Measurements from ENCODE around the gene RBCK1. TPM values are rescaled to one million over a fixed set of nuclear protein-coding genes. Genes with fewer than 3 reads are reported as not detected.
A peak's percentile ranks its signal among the peaks of the same experiment; 100 is the strongest.

The RBCK1 gene
- total and polyA plus RNA-seq, 2 donors (not counting 3 experiments of a cell fraction or from before 2014, with no cell fraction given): 80.4 to 82.7 TPM

DNA sequence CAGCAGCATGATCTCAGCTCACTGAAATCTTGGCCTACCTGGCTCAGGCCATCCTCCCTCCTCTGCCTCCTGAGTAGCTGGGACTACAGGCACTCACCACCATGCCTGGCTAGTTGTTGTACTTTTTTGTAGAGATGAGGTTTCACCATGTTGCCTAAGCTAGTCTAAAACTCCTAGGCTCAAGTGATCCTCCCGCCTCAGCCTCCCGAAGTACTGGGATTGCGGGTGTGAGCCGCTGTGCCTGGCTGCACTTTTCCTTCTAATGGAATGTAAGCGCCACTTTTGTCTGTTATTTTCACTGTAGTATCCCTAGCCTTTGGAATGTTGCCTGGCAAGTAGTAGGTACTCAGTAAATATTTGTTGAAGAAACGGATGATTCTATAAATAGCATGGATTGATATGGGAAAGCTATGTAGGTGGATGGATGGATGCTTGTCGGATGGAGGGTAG, 37.9 kb upstream of the RBCK1 start:
- ChIA-PET POLR2A (no interaction called here), CTCF (interaction anchor here (1.0 to 5.8 kb wide), 5 partner anchors 10 to 62 kb away, joined by 3 to 39 read pairs (median 8); partner anchors contain the start of gene TRIB3)
- H3K4me1 ChIP-seq (ENCODE audit: control insufficient read depth, extremely low read depth, insufficient read depth, low read length): peaks cover 52% of the 10 kb centered on the region
- no peak for FAIRE-seq
- peak overlapping the region; percentile 20 for H3K4me2 ChIP-seq (ENCODE audit: insufficient read depth, low read length)
- no peak overlapping the region for H2AFZ ChIP-seq (ENCODE audit: low read depth, low read length)
- BruUV-seq (replicated peaks): TSS peak; percentile 27
- H3K9me1 ChIP-seq (replicated peaks; ENCODE audit: control insufficient read depth, extremely low read depth, insufficient read depth, low read length): no peaks in the 10 kb centered on the region
- H3K4me3 ChIP-seq (replicated peaks in 1 of 3; ENCODE audit: insufficient read depth in 1 of 3, low read depth in 1 of 3, low read length in 3 of 3): no peak overlapping the region
- H3K36me3 ChIP-seq (ENCODE audit: control insufficient read depth in 2 of 2, extremely low read depth in 1 of 2, insufficient read depth in 2 of 2, low read length in 2 of 2): no peaks in the 10 kb centered on the region
- peak; percentile 26 for DNase-seq (ENCODE audit: low read depth, low spot score)
- dilution Hi-C loops (cut with MboI; ENCODE audit: extremely low pct_ligation_motif_present, low sequenced_read_pairs) (no loop called here), intact Hi-C loops (cut with micrococcal nuclease) (loop anchor here (5.0 kb wide), 2 partner anchors 167 to 1442 kb away; no protein-coding TSS in a partner anchor)
- H3K27me3 ChIP-seq (ENCODE audit: control insufficient read depth in 2 of 2, insufficient read depth in 2 of 2, low read length in 2 of 2): no peaks in the 10 kb centered on the region
- H3K9me3 ChIP-seq (replicated peaks; ENCODE audit: control insufficient read depth, insufficient read depth, low read length): no peaks in the 10 kb centered on the region
- no peaks in the 10 kb centered on the region for H3K79me2 ChIP-seq (ENCODE audit: control insufficient read depth, insufficient read depth, low read length)
- H3K9ac ChIP-seq (replicated peaks; ENCODE audit: extremely low read depth, insufficient read depth, low read length): no peak overlapping the region
- H4K20me1 ChIP-seq (replicated peaks; ENCODE audit: control insufficient read depth, extremely low read depth, insufficient read depth, low read length): no peaks in the 10 kb centered on the region
- H3K27ac ChIP-seq (ENCODE audit: insufficient read depth, low read depth, low read length): peak overlapping the region; percentile 82
- TF ChIP-seq MAX (IDR thresholded peaks at IDR 0.05; ENCODE audit: insufficient read depth, insufficient read length): no peak
- TF ChIP-seq EZH2 (IDR thresholded peaks at IDR 0.05; ENCODE audit: borderline replicate concordance, low read depth, low read length, severe bottlenecking): no peak
- TF ChIP-seq GATA2 (IDR thresholded peaks at IDR 0.05; ENCODE audit: insufficient read depth, insufficient read length, low read depth, low read length): no peak
- no peak for TF ChIP-seq JUN (IDR thresholded peaks at IDR 0.05; ENCODE audit: borderline replicate concordance, insufficient read depth, insufficient read length, low read depth)
- no peak for TF ChIP-seq POLR2AphosphoS5 (IDR thresholded peaks at IDR 0.05; ENCODE audit: insufficient read depth, low read depth, low read length)
- TF ChIP-seq, protein P1, sequence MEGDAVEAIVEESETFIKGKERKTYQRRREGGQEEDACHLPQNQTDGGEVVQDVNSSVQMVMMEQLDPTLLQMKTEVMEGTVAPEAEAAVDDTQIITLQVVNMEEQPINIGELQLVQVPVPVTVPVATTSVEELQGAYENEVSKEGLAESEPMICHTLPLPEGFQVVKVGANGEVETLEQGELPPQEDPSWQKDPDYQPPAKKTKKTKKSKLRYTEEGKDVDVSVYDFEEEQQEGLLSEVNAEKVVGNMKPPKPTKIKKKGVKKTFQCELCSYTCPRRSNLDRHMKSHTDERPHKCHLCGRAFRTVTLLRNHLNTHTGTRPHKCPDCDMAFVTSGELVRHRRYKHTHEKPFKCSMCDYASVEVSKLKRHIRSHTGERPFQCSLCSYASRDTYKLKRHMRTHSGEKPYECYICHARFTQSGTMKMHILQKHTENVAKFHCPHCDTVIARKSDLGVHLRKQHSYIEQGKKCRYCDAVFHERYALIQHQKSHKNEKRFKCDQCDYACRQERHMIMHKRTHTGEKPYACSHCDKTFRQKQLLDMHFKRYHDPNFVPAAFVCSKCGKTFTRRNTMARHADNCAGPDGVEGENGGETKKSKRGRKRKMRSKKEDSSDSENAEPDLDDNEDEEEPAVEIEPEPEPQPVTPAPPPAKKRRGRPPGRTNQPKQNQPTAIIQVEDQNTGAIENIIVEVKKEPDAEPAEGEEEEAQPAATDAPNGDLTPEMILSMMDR (IDR thresholded peaks at IDR 0.05; ENCODE audit: extremely low read depth in 1 of 2, insufficient read depth in 1 of 2, low read depth in 1 of 2, low read length in 2 of 2): no peak
- TF ChIP-seq FOS (IDR thresholded peaks at IDR 0.05; ENCODE audit: borderline replicate concordance, insufficient read depth, low read length): no peak
- no peak for TF ChIP-seq MYC (IDR thresholded peaks at IDR 0.05; ENCODE audit: low read depth, low read length)
- TF ChIP-seq POLR2A (IDR thresholded peaks at IDR 0.05; ENCODE audit: low read depth, low read length): no peak

Measured in endothelial cell of umbilical vein (primary cell).